CD4-positive, alpha-beta T cell treated with Interleukin-12 subunit alpha and Interleukin-12 subunit beta, for 1 hour (primary cell): ENCODE measurements around the gene DEFB128.
"Not testable (repeated sequence)": the region's sequence is repeated elsewhere in the genome, so short reads cannot be mapped to it uniquely, and the experiment has no call there.

Experiments
- DNase-seq: peaks from one replicate; pipeline ENCODE4 v3.0.0-alpha.2; 2020

DEFB128 gene

DNA sequence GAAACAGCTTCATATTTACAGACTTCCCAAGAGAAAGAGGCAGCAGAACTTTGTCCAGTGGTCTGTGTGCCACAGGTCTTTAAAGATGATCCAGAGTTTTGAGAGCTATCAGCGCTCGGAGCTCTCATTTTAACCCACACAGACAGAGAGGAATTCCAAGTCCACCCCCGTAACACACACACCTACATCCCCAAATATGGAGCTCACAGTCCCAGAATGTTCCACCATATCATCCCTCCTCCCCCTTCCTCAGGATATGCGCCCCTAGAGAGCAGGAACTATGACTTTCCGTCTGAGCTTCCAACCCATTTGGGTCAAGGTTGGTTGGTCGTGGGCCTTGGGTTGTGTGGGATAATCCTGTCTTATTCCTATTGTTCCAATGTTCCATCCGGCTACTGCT is at the start of gene DEFB128:
Gene DEFB128, minus strand, starts transcription at position 101 of the 400 bp plus-strand sequence. Its CDS starts 88 bp downstream, at position 13.
- DNase-seq = no peak

DNA sequence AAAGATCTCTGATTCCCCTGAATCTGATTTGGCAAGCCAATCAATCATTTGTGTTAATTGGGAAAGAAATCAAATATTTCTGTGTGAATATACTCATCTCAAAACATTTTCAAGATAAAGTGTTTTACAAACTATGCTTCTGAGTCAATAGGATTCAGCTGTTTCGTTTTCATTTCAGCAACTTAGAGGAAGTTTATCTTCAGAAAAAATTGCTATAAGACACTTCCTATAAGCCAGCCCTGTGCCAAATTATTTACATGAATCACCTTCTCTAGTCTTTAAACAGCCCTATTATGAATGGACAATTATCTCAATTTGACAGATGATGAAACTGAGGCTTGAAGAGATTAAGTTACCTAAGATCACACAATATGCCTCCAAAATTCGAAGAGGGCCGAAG is 48.4 kb upstream of the DEFB128 start:
- DNase-seq = no peak

DNA sequence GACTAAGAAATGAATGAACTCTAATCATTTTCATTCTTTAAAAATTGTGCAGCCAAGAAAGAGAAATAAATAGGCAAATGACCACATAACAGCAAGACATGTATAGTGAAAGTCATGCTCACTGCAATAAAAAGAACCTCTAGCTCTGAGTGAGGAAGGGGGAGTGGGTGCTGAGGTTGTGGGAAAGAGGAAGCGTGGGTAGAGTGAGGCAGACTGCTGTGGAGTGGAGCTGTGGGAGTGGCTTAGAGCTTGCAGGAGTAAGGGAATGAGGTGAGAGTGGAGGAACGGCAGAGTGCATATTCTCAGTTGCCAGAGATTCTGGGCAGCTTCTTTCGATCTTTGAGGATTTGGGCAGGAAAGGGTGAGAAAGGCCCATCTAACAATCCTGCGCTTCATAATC is 48.0 kb upstream of the DEFB128 start:
- peak; percentile 7 for DNase-seq

DNA sequence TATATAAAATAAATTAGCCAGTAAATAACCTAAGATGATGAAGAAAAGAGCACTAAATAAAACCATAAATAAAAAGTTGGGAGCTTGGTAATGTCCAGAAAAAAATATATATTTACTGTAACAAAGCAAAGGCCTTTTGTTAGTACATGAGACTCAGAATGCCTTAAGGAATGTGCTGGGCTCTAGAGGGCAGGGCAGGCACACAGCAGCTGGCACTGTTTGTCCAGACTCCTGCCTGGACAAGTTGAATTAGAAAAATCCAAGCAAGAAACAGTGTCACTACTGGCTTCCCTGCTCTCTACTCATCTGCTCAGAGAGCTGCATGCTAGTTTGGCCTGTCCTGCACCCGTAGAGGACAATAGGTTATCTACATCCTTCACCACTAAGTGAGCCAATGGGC is 46.4 kb upstream of the DEFB128 start:
- DNase-seq = no peak

DNA sequence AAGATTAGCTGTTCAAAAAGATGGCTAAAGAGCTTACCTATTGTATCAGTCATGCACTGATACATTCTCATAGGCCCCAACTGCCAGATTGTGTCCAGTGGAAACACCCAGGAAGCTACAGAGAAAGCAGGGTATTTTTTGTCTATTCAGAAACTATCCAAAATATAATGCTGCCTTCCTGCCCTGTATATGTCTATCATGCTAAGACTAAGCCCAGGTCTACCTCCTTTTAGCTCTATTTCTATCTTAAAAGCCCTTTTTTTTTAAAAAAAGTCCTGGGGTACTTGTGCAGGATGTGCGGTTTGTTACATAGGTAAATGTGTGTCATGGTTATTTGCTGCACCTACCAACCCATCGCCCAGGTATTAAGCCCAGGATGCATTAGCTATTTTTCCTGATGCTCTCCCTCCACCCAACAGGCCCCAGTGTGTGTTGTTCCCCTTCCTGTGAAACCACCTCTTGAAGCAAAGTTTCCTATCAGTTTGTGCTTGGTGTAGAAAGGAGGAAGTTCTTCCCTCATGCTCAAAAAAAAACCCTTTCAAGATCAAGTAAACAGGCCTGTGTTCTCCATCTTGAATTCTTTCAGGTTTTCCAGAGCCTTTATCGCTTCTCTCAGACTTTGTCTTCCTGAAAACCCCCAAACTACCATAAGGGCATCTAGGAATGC is 38.1 kb upstream of the DEFB128 start:
- no peak for DNase-seq

DNA sequence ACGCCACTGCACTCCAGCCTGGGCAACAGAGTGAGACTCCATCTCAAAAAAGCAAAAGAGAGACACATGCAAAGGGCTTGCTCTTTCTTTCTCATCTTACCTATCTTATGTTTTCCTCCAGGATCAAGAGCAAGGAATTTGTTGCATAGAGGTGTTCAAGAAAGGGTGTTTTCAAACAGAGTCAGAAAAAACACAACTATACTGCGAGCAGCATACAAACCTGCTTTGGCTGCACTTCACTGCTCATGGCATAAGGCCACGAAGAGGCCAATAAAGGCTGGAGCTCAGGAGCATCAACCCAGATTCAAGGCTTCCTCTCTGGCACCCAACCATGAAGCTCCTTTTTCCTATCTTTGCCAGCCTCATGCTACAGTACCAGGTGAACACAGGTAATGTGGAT is 37.4 kb upstream of the DEFB128 start, which contains the start of gene DEFB129:
Gene DEFB129, plus strand, starts transcription at position 301 of the 400 bp plus-strand sequence. Its CDS starts 31 bp downstream, at position 332.
- no peak for DNase-seq

DNA sequence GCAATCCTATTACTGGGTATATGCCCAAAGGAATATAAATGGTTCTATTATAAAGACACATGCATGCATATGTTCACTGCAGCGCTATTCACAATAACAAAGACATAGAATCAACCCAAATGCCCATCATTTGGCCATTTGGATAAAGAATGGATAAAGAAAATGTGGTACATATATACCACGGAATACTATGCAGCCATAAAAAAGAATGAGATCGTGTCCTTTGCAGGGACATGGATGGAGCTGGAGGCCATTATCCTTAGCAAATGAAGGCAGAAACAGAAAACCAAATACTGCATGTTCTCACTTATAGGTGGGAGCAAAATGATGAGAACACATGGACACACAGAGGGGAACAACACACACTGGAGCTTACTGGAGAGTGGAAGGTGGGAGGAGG is 36.4 kb upstream of the DEFB128 start:
- DNase-seq = not testable (repeated sequence)

DNA sequence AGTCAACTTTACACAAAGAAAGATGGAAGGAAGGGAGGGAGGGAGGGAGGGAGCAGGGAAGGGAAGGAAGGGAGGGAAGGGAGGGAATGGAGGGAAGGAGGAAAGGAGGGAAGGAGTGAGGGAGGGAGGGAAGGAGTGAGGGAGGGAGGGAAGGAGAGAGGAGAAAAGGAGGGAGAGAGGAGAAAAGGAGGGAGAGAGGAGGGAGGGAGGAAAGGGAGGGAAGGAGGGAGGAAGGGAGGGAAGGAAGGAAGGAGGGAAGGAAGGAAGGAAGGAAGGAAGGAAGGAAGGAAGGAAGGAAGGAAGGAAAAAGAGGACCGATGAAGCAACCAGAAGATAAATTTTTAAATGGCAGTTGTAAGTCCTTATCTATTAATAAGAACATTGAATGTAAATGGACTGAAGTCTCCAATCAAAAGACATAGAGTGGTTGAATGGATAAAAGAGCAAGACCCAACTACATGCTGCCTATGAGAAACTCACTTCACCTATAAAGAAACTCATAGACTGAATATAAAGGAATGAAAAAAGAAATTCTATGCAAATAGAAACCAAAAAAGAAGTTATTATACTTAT is 31.8 kb upstream of the DEFB128 start:
- no peak for DNase-seq

DNA sequence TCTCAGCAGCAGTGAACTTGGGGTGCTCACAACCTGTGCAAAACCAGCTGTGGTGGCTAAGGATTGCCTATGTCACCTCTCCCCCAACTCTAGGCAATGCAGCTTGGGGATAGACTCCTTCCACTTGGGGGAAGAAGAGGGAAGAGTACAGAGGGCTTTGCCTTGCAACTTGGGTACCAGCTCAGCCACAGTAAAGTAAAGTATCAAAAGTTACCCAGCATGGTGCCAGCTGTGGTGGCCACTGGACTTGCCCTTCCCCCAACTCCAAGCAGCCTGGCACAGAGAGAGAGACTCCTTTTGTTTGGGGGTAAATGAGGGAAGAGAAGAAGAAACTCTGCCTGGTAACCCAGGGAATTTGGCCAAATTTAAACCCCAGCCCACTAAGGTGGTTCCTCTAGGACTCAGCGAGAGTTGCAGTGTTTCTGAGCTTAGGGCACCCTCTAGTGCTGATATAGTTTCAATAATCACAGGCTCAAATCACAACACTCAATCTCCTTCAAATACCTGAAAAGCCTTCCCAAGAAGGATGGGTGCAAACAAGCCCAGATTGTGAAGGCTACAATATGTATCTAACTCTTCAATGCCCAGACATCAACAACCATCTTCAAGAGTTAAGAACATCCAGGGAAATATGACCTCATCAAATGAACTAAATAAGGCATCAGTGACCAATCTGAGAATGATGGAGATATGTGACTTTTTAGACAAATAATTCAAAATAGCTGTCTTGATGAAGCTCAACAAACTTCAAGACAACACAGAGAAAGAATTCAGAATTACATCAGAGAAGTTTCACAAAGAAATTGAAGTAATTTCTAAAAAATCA is 30.0 kb upstream of the DEFB128 start:
- no peak for DNase-seq

DNA sequence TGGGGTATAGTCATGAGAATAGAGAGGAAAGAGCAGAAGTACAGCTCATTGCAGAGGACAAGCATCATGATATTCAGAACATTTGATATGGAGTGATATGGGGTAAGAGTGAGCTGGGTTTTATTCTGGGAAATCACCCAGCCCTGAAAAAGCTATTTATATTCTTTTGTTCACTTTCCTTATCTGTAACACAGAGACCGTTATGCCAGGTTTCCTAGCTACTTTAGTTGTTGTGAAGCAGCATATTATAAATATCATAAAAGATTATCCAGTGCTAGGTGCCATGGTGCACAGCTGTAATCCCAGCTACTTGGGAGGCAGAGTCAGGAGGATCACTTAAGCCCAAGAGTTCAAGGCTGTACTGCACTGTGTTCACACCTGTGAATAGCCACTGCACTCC is 27.8 kb upstream of the DEFB128 start:
- no peak for DNase-seq

DNA sequence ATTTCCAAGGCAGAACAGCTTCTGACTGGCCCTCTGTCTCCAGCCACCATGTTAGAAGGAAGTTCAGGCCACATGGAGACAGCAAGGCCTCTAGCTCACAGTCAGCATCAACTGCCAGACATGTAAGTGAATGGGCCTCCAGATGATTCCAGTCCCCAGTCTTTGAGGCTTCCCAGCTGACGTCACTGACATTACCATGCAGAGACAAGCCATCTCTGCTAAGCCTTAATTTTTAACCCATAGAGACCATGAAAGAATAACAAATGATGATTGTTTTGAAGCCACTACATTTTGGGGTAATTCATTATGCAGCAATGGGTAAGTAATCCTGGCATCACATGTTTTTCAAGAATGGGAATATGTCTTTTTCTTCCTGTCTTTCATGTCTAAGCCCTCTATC is 26.3 kb upstream of the DEFB128 start:
- DNase-seq = no peak

DNA sequence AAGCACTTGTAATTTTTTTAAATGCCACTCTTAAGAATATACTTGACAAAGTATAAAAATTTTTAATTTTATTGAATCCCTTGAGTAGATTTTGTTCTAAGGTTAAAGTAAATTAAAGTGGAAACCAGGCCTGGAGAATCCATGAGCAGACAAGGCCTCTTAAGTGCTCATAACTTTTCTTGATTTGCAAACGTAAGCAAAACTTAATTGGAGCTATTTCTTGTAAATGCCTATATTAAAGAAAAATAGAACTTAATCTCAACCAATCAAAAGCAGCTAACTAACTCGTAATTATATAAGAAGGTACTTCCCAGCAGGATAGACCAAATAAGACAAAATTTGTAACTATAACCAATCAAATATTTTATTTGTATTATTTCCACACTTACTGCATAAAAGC is 24.9 kb upstream of the DEFB128 start:
- DNase-seq = no peak

DNA sequence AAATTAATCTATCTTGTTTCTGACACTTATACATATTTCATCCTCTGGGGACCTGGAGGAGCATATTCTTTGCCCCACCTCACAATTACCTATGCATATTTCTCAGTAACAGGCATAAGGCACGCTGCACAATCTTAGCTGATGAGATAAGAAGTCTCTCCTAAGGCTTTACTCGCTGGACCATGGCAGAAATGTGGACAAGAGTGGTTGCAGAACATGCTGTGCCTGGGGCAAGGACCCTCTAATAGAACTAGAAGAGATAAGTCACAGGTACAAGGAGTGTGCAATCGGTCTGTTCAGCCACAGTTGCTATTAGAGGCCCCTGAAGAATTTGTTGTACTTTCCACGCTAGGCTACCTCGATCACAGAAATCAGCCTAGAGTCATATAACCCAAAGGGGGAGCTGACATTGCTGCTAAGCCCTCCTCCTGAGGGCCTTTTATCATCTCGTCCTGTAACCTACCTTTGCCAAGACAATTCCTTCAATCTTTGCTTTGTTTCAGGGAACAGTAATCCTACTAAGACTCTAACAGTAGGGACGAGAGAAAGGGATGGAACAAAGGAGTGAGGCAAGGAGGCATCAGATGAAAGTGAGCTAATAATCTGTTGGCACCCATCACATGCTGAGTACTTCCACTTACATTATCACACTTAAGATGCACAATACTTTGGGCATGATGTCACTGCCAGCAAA is 21.4 kb upstream of the DEFB128 start:
- no peak for DNase-seq

DNA sequence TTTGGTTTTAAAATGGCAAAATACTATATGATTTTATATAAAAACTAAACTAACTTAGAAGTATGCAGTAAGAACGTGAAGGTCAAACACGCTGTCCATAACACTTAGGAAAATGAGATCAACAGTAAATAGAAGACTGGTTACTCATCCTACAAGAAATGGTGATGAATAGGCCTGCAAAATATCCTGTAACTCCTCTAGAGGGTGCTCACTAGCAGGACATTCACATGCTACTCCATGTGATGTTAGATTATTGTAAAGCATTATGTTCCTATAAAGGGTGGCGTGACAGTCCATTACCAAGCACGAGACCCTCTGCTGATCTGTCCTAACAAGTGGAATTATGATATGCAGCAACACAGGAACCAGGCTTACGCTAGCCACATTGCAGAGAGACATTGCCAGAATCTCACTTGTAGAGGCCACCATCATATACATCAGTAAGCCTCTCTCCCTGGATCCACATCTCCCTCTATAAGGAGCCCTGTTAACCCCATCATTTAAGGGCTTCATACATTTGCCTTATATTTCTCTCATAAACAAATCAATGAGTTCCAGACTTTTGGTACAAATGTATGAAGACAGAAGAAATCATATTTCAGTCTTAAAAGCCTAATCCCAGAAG is 19.5 kb upstream of the DEFB128 start:
- peak; percentile 48 for DNase-seq

DNA sequence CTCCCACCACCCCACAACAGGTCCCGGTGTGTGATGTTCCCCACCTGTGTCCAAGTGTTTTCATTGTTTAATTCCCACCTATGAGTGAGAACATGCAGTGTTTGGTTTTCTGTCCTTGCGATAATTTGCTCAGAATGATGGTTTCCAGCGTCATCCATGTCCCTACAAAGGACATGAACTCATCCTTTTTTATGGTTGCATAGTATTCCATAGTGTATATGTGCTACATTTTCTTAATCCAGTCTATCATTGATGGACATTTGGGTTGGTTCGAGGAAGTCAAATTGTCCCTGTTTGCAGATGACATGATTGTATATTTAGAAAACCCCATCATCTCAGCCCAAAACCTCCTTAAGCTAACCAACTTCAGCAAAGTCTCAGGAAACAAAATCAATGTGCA is 14.1 kb upstream of the DEFB128 start:
- not testable (repeated sequence) for DNase-seq

DNA sequence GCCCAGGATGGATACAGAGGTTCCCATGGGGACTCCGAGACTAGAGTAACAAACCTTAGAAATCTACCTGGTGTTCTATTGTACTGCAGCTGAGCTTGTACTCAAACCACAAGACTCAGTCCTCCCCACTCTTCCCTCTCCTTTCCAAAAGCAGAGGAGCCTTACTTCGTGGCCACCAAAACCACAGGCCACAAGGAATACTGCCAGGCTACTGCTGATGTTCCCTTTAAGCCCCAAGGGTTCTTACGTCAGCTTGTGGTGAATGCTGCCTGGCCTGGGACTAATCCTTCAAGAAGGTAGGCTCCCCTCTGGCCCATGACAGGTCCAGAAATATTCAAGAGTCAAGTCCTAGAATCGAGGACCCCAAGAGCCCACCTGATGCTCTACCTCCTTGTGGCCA is 10.5 kb upstream of the DEFB128 start:
- DNase-seq = no peak

DNA sequence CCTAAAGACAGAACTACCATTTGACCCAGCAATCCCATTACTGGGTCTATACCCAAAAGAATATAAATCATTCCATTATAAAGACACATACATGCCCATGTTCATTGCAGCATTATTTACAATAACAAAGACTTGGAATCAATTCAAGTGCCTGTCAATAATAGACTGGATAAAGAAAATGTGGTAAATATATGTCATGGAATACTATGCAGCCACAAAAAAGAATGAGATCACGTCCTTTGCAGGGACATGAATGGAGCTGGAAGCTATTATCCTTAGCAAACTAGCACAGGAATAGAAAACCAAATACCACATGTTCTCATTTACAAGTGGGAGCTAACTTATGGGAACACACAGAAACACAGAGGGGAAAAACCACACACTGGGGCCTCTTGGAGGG is 8.7 kb upstream of the DEFB128 start:
- no peak for DNase-seq

DNA sequence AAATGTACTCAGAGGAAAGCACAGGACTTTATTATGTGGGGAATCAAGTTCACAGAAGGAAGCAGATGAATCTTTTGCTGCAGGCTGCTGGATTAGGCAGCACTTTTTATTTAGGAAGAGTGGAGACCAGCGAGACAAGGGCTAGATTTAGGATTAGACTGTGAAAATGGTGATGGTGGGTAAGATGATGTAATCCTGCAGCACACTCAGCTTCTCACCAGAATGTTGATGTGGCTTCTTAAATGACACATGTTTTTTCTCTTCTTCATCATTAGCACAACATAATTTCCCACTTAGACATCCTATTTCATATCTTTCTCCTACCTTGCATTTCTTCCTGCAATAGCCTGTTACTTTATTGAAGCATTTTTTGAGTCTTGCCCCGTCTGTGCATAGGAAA is 1.8 kb downstream of the DEFB128 start:
- DNase-seq = no peak

DNA sequence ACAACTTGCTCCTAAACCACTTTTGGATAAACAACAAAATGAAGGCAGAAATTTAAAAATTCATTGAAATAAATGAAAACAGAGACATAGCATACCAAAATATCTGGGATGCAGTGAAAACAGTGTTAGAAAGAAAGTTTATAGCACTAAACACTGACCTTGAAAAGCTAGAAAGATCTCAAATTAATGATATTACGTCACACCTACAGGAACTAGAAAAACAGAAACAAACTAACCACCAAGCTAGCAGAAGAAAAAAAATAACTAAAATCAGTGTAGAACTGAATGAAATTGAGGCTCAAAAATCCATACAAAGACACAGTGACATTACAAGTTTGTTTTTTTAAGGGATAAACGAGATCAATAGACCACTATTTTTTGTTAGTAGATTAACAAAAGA is 5.2 kb downstream of the DEFB128 start:
- no peak for DNase-seq

DNA sequence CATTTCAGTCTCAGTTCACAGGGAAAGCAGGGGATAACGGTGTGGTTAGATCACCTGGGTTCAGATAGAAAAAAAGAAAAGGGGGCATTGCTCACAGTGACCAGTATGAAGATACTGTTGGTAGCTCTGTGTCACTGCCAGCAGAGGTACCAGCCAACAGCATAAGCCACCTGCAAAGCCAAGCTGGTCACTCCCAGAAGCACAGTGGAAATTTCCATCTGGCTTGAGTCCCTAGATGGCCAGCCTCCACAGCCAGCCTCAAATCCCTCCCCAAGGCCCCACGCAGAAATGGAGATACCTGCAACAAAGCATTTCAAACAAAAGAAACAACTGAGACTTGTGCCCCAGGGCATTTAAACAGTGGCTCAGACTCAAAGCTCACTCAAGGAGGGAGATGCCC is 20.6 kb downstream of the DEFB128 start:
- DNase-seq = no peak

DNA sequence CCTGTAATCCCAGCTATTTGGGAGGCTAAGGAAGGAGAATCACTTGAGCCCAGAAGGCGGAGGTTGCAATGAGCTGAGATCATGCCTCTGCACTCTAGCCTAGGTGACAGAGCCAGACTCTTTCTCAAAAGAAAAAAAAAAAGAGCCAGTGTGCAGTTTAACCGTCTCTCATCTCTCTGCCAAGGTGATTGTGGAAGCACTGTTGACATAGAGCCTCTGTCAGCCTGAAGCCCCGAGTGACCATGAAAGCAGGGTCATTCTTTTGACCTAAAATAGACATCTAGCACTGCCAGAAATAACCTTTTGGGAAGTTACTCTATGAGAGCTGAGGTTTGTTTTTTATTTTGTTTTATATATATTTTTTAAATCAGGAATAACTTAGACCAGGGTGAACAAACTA is 24.9 kb downstream of the DEFB128 start:
- no peak for DNase-seq

DNA sequence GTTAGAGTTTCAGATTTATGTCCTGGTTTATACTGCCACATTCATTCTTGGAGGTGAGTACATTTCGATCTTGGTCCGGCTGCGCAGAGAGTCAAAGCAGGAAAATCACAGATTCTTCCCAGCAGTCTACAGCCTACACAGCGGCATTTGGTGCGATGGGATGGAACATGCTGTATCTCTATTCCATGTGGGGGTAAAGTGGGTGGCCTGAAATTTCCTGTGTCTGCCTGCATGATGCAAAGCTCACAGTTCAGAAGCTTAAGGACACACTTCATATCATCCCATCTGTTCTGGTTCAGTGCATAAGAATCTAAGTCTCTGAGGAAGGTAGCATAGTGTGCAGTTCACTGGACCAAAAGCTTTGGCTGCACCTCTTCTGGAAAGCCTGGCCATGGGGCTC is 32.4 kb downstream of the DEFB128 start, which contains the start of gene DEFB127:
Gene DEFB127, plus strand, starts transcription at position 301 of the 400 bp plus-strand sequence. Its CDS starts 91 bp downstream, at position 392.
- DNase-seq = no peak

DNA sequence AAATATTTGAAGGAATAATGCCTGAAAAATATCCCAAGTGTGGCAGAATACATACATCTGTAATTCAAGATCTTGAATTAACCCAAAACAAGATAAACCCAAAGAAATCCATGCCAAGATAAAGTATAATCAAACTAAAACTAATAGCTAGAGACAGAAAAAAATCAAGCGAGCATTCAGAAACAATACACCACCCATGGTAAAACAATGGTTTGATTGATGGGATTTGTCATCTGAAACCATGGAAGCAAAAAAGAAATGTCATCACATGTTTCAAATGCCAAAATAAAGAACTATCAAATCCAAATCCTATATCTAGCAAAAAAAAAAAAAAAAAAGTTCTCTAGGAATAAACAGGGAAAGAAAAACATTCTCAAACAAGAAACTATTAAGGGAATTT is 37.4 kb downstream of the DEFB128 start:
- no peak for DNase-seq
